Loucy (cell line): ENCODE data around the gene MAP1LC3C.

Experiments used
- H2AFZ ChIP-seq: fragments of 200-600 bp; sonication (generic); 2 replicates; pipeline ENCODE4 v1.6.0; 2016; ENCODE audit warnings: antibody characterized with exemption, mild to moderate bottlenecking, low read length, moderate library complexity
- H3F3A ChIP-seq: fragments of 200-600 bp; 2 replicates; pipeline ENCODE4 v1.6.0; 2016; ENCODE audit warnings: antibody characterized with exemption, low read depth, mild to moderate bottlenecking
- H3K27me3 ChIP-seq: fragments of 200-600 bp; sonication (generic); 2 replicates; pipeline ENCODE4 v1.6.1; 2014; ENCODE audit warnings: low read length, mild to moderate bottlenecking; ENCODE audit not compliant: insufficient read depth, poor library complexity, severe bottlenecking
- H3K36me3 ChIP-seq: fragments of 200-600 bp; sonication (generic); 2 replicates; pipeline ENCODE4 v1.6.1; 2016; ENCODE audit warnings: low read length; ENCODE audit not compliant: insufficient read depth
- H3K4me1 ChIP-seq: fragments of 200-600 bp; sonication (generic); 2 replicates; pipeline ENCODE4 v1.5.1; 2014; ENCODE audit warnings: low read length, mild to moderate bottlenecking; ENCODE audit not compliant: insufficient read depth, poor library complexity, severe bottlenecking
- H3K4me2 ChIP-seq: fragments of 200-600 bp; sonication (generic); 2 replicates; pipeline ENCODE4 v1.6.0; 2014; ENCODE audit warnings: antibody characterized with exemption, low read length, low read depth, mild to moderate bottlenecking; ENCODE audit not compliant: poor library complexity, severe bottlenecking
- H3K4me3 ChIP-seq: fragments of 200-600 bp; sonication (generic); 2 replicates; pipeline ENCODE4 v1.5.1; 2014; ENCODE audit warnings: low read length, mild to moderate bottlenecking, mixed read lengths; ENCODE audit not compliant: poor library complexity, severe bottlenecking
- H3K79me2 ChIP-seq: fragments of 200-600 bp; sonication (generic); 2 replicates; pipeline ENCODE4 v1.6.1; 2014; ENCODE audit warnings: low read length; ENCODE audit not compliant: insufficient read depth
- H3K9ac ChIP-seq: fragments of 200-600 bp; sonication (generic); 2 replicates; pipeline ENCODE4 v1.6.0; 2014; ENCODE audit warnings: mild to moderate bottlenecking, low read depth, low read length, moderate library complexity; ENCODE audit not compliant: poor library complexity, severe bottlenecking
- H3K9me2 ChIP-seq: fragments of 200-600 bp; sonication (generic); replicated peaks from 2 replicates; pipeline ENCODE4 v1.6.1; 2016; ENCODE audit warnings: low read depth, low read length, mixed read lengths
- H3K9me3 ChIP-seq: fragments of 200-600 bp; sonication (generic); 2 replicates; pipeline ENCODE4 v1.6.1; 2014; ENCODE audit warnings: mild to moderate bottlenecking, antibody characterized with exemption, low read length, low read depth; ENCODE audit not compliant: insufficient read depth
- H4K20me1 ChIP-seq: fragments of 200-600 bp; sonication (generic); 2 replicates; pipeline ENCODE4 v1.6.0; 2014; ENCODE audit warnings: antibody characterized with exemption, low read length, mild to moderate bottlenecking; ENCODE audit not compliant: insufficient read depth, poor library complexity, severe bottlenecking
- EZH2phosphoT487 ChIP-seq: fragments of 200-600 bp; IDR thresholded peaks from 2 replicates; pipeline ENCODE4 v1.6.1; 2018; ENCODE audit warnings: antibody characterized with exemption, mild to moderate bottlenecking, moderate library complexity, borderline replicate concordance
- TF ChIP-seq, protein P1 (sequence below): fragments of 200-600 bp; sonication (generic); conservative IDR thresholded peaks from 2 replicates; pipeline ENCODE4 v1.5.1; 2014; ENCODE audit warnings: mild to moderate bottlenecking, antibody characterized with exemption, low read length

The MAP1LC3C gene

DNA sequence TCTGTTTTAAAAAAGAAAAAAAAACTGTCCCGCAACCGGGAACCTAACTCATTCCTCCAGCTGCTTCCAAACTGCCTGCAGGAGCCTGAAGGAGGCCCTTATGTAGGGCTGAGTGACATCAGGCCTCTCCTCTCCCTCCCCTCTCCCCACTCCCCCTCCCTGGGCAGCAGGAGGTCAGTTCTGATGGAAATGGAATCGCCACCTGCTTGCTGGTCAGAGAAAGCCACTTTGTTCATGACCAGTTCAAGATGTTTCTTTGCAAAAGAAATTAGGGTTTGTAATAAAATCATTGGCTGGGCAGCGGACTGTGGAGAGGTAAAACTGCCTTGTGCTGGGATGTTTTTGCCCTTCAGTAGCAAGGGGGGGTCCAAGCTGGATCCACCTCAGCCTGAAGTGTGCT lies at the start of gene MAP1LC3C:
TSS of gene MAP1LC3C (minus strand) at position 73 of the 400 bp plus-strand sequence. CDS start 90 bp downstream, outside the sequence.
- Histone ChIP-seq H3K4me2 (no peak within 1 kb of the TSS), H3K9me2 (no peaks in the 10 kb centered on the region), H3K9me3 (peaks cover 3% of the 10 kb centered on the region; the same call in 1 of the 2 replicates), H3K79me2 (no peaks in the 10 kb centered on the region), H3K4me3 (no peak within 1 kb of the TSS), H3K27me3 (no peaks in the 10 kb centered on the region), H4K20me1 (no peaks in the 10 kb centered on the region), H3F3A (no peaks in the 10 kb centered on the region), H3K4me1 (no peaks in the 10 kb centered on the region), H3K9ac (no peak within 1 kb of the TSS), H2AFZ (no peak within 1 kb of the TSS), H3K36me3 (no peaks in the 10 kb centered on the region)
- TF ChIP-seq, protein P1, sequence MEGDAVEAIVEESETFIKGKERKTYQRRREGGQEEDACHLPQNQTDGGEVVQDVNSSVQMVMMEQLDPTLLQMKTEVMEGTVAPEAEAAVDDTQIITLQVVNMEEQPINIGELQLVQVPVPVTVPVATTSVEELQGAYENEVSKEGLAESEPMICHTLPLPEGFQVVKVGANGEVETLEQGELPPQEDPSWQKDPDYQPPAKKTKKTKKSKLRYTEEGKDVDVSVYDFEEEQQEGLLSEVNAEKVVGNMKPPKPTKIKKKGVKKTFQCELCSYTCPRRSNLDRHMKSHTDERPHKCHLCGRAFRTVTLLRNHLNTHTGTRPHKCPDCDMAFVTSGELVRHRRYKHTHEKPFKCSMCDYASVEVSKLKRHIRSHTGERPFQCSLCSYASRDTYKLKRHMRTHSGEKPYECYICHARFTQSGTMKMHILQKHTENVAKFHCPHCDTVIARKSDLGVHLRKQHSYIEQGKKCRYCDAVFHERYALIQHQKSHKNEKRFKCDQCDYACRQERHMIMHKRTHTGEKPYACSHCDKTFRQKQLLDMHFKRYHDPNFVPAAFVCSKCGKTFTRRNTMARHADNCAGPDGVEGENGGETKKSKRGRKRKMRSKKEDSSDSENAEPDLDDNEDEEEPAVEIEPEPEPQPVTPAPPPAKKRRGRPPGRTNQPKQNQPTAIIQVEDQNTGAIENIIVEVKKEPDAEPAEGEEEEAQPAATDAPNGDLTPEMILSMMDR = no peak
- no peak for TF ChIP-seq EZH2phosphoT487

DNA sequence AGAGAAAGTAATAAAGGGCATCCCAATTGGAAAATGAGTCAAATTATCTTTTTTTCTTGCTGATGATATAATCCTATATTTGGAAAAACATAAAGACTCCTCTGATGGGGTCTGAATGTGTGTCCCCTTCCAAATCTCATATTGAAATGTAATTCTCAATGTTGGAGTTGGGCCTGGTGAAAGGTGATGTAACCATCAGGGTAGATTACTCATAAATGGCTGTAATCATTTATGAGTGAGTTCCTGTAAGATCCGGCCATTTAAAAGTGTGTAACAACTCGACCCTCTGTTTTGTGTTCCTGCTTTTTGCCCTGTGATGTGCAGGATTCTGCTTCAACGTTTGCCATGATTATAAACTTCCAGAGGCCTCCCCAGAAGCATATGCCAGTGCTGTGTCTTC lies 44.3 kb upstream of the MAP1LC3C start:
- Histone ChIP-seq H3K4me3 (no peak overlapping the region), H3K4me2 (no peak overlapping the region), H2AFZ (no peak overlapping the region), H3K36me3 (no peaks in the 10 kb centered on the region), H3K9me3 (no peaks in the 10 kb centered on the region), H3K27me3 (no peaks in the 10 kb centered on the region), H3K79me2 (no peaks in the 10 kb centered on the region), H3K9ac (no peak overlapping the region), H3K4me1 (no peaks in the 10 kb centered on the region), H3K9me2 (no peaks in the 10 kb centered on the region), H4K20me1 (no peaks in the 10 kb centered on the region), H3F3A (no peaks in the 10 kb centered on the region)
- TF ChIP-seq, protein P1 = no peak
- TF ChIP-seq EZH2phosphoT487 = no peak

DNA sequence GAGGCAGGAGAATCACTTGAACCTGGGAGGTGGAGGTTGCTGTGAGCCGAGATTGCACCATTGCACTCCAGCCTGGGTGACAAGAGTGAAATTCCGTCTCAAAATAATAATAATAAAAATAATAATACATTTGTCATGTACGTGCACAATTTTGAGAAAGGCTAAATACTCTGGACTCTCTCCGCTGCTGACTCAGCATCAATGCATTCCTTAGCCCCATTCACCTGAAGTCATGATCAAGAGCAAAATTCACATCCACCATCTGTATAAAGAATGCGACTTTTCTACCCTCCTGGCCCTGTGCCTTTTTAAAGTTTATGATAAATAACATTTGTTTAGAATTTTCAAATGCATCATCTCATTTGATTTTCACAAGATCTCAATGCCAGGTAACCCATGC lies 35.5 kb upstream of the MAP1LC3C start:
- no peak overlapping the region for H3K4me3 ChIP-seq
- H3K4me1 ChIP-seq = no peaks in the 10 kb centered on the region
- no peak overlapping the region for H3K4me2 ChIP-seq
- H3K79me2 ChIP-seq = no peaks in the 10 kb centered on the region
- no peaks in the 10 kb centered on the region for H3K9me2 ChIP-seq
- H3F3A ChIP-seq = no peaks in the 10 kb centered on the region
- H4K20me1 ChIP-seq = no peaks in the 10 kb centered on the region
- TF ChIP-seq EZH2phosphoT487 = no peak
- TF ChIP-seq, protein P1 = no peak
- no peak overlapping the region for H2AFZ ChIP-seq
- no peaks in the 10 kb centered on the region for H3K9me3 ChIP-seq
- H3K9ac ChIP-seq = no peak overlapping the region
- no peaks in the 10 kb centered on the region for H3K36me3 ChIP-seq
- H3K27me3 ChIP-seq = no peaks in the 10 kb centered on the region
